Inflammatory macrophage treated with lipopolysaccharide for 4 hours (primary cell): ENCODE results near the gene AKT3.

Experiments used
- DNase-seq: peaks from one replicate; pipeline ENCODE4 v3.0.0-alpha.2; 2020

Gene AKT3

DNA sequence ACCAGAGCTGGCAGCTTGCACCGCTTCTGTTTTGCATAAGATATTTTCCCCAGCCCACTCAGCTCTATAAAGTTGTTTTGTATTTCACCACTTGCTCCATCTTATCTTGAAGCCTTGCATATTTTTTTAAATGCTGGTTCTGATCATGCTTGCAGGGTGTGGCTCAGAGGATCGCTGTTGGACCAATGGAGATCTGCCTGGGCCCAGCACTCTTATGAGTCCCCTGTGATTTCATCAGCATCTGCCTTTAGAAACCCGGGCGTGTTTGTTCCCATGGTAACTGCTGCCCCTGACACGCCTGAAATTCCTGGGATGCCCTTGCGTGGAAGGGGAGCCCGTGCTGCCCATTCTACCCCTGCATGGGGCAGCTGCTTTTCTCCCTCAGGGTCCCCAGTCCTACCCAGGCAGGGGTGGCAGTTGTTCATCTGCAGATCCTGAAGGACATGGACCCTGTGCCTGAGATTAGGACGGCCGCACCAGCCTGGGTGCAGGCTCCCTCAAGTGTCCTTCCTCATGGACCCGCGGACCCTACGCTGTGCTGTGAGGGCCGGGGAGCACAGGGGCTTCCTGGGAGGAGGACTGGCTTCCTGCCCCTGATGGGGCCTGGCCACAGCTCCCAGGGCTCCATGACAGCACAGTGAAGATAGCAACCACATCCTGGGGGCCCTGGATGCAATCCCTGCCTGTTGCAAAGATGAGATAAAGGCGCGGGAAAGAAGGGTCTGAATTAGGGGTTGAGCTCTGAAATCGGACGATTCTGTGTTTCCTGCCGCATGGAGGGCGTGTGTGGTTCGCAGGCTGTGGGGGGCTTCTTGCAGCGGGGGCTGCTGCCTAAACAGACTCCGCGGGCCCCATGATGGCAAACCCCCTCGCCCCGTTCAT is 367.7 kb downstream of the AKT3 start:
- DNase-seq = peak; percentile 21

DNA sequence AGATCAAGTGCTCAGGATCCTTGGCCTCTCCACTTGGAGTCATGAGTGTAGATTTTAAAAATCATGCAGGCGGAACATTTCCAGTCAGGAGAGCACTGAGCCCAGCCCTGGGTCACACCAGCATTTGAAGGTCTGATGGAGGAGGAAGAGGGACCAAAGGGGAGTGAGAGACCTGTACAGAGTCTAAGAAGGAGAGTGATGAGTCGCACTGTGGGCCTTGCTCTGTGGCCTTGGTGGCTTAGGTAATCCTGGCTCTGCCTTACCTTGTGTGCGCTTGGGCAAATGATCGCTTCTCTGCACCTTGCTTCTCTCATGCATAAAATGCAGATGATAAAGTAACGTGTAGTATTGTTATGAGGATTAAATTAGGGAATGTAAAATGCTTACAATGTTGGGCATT is 368.9 kb downstream of the AKT3 start:
- no peak for DNase-seq

DNA sequence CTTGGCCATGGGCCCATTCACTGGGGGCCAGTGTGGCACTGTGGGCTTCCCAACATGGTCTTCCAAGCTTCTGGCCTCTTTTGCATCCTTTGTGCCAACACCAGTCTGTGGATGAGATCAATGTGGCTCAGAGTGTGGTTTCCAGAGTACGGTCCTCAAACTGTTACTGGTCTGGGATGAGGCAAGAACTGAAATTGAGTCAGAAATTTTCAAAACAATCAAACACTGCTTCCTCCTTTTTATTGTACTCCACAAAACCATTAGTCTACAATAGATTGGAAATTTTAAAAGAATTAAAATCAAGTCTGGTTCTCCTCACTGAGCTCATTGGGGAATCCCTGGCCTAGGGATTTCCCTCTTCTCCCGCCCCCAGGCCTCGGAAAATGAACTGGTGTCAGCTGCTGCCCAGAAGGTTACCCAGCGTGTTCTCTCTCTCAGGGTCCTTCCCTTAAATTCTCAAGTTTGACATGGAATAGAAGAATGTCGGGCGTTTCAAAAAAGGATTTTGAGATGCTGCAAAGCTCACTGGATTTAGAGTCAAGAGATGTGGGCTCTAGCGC is 372.2 kb downstream of the AKT3 start:
- peak; percentile 92 for DNase-seq

GRCh38 chr1:243475966-243476365 is 374.1 kb downstream of the AKT3 start:
- DNase-seq = no peak

GRCh38 chr1:243474906-243475305 is 375.1 kb downstream of the AKT3 start:
- no peak for DNase-seq

- DNase-seq = no peak
Observed at GRCh38 chr1:243474136-243474881, 375.7 kb downstream of the AKT3 start.

GRCh38 chr1:243473227-243474135 is 376.6 kb downstream of the AKT3 start:
- peak; percentile 74 for DNase-seq

DNA sequence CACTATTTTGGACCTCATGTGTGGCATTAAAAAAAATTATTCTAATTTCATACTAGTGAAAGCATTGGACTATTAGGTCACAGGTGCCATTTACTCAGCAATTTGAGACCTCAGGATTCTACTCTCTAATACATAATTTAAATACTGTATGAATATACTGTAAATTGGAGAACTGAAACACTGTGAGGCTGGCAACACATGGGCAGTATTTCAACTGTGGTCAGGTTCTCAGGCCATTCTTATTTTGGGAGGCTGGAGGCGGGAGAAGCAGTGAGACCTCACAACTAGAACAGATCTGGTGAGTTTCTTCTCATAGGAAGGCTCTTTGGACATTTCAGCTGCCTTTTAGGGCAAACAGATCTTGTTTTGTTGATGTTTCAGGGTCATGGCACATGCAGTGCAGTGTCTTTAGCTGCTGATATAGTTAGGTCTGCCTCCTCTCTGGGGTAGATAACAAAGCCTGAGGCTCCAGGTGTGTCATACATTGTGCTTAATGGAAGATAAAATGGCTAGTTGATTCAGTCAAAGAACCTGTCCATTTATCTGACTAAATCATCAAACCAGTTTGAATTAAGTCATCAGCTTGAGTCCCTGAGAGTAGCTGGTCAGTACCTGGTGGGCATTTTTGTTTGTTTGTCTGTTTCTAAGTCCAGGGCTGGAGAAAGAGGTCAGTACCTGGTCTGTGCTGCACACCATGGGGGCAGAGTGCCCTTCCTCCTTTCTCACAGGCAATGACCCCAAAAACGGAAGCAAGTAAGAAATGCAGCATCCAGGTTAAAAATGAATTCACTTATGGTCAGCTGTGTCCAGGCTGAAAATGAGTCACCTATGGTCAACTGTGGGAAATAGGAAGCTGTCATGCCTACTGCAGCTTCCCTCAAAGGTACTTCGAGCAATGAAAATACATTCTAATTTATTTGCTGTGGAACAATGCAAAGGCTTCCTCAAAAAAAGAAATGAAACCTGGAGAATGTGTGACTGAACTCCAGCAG is 378.0 kb downstream of the AKT3 start:
- peak; percentile 83 for DNase-seq

- DNase-seq = peak; percentile 62
Observed at GRCh38 chr1:243471026-243471685, 378.9 kb downstream of the AKT3 start.

GRCh38 chr1:243470502-243470901 is 379.5 kb downstream of the AKT3 start:
- DNase-seq = no peak

GRCh38 chr1:243469497-243469896 is 380.5 kb downstream of the AKT3 start:
- DNase-seq = no peak

DNA sequence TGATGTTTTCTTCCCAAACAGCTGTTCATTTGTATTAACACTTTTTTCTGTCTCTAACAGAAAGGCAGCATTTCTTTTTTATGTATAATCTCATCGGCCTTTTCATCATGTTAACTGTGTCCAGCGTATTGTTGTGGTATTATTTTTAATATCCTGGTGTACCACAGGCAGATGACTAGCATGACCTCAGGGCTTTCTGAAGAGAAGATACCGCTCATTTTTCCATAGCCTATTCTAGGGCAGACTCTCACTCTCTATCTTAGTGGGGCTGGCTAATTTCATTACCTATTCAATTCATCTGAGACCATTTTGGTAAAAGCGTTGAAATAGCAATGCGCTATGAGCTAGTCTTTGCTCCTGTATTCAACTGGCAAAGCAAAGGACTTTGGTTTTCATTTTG is 384.3 kb downstream of the AKT3 start:
- DNase-seq = no peak

DNA sequence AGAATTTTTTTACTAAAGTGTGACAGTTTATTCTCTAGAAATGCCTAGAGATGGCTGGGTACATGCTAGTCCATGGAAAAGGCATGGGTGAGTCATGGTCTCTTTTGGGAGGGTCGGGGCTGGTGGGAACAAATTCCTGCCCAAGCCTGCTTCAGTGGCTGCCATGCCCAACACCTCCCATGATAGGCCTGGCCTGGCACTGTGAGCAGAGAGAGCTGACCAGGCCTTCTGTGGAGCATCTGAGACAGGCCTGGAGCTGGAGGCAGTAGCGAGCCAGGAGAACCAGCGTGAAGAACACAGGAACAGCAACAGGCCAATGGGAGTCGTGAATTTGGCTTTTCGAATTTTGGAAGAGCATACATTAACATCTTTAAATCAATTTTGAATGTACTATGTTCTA is 385.0 kb downstream of the AKT3 start:
- no peak for DNase-seq

- DNase-seq = no peak
Observed at GRCh38 chr1:243462929-243463697, 386.9 kb downstream of the AKT3 start.

- no peak for DNase-seq
Observed at GRCh38 chr1:243461700-243462099, 388.3 kb downstream of the AKT3 start.

DNA sequence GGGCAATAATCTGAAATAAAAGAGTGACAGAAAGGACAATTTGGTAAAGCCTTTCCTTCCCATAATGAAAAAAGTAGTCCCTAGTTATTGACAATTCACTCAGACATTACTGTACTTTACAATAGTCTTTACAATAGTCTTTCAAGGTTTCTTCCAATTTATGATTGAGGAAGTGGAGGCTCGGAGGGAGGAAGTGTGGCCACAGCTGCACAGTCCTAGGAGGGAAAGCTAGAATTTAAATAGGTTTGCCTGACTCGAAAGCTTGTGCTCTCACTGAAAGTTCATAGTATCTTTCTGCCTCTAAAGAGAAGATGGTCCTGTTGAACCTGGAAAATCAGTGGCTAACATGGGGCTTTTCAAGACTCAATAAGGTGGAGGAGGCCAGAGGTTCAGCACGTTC is 391.0 kb downstream of the AKT3 start:
- DNase-seq = peak; percentile 50

DNA sequence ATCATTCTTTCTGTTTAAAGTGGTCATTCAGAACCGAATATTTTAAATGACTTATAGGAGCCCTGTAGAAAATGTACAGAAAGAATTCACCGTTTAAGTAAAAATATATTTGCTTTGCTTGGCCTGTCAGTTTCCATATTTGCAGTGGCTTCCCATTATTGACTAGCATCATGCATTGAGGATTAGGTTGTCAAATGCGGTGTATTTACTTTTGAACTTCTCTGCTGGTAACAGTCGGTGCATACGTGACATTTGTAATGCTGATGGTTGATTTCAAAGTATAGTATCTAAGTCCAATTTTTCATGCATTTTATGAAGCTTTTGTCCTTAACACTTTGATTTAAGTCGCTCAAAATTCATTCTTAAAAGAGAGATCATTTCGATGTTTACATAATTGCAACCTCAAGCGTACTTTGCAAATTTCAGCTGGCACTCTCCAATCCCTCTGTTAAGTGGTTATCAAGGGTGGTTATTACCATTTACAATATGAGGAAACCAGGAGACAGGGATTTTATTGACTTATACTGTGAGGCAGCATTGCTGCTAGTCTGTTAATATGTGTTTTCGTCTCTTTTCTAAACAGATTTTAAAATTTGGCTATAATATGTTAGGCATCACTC is 392.6 kb downstream of the AKT3 start:
- DNase-seq = no peak

GRCh38 chr1:243455760-243456651 is 394.0 kb downstream of the AKT3 start:
- no peak for DNase-seq
